K562 (cell line): ENCODE results near the gene IRF2. TPM values are rescaled to one million over a fixed set of nuclear protein-coding genes. Genes with fewer than 3 reads are reported as not detected.

ENCODE experiments used
- ATAC-seq: fragments of 200-7000 bp; cut with Tn5 transposase; 3 replicates; pipeline ENCODE4 v1.9.1; 2020; ENCODE audit warnings: moderate library complexity
- BruUV-seq: library from RNA; stranded (reverse); fragments of 400-500 nt; replicated peaks from 2 replicates; lab custom pipeline; 2021; lab: Mats Ljungman, UMichigan
- CTCF ChIA-PET: fragments of 300-600 bp; formaldehyde crosslinking; extraction: SDS; loops from one replicate; lab custom pipeline; 2021; ENCODE audit warnings: low intra/inter-chr PET ratio; lab: Yijun Ruan, JAX
- POLR2A ChIA-PET: fragments of 300-600, 350-650 bp; sonication (Branson Sonifier 250); formaldehyde crosslinking; extraction: SDS; loops from one replicate; lab custom pipeline; 2021; ENCODE audit warnings: antibody characterized with exemption, inconsistent platforms; lab: Yijun Ruan, JAX
- DNase-seq, 4 experiments: peaks; one replicate each; pipeline versions ENCODE4 v3.0.0 to v3.0.0-alpha.2; 2011 to 2018; ENCODE audit warnings: low spot score in 3 of 4, mixed read lengths in 3 of 4; ENCODE audit errors: extremely low read depth in 1 of 4
- FAIRE-seq: peaks from 2 replicates; lab custom pipeline; 2011; peaks lifted over from hg19 to GRCh38; lab: Jason Lieb, UNC
- H2AFZ ChIP-seq: 2 replicates; pipeline ENCODE4 v1.6.0; 2011; ENCODE audit warnings: low read depth, low read length, control low read depth, inconsistent platforms
- H3K27ac ChIP-seq: fragments of 200-600 bp; 3 replicates; pipeline ENCODE4 v1.8.0; 2011; ENCODE audit warnings: low read depth, mild to moderate bottlenecking, control low read depth, inconsistent platforms, low read length, moderate library complexity, mixed read lengths; ENCODE audit errors: extremely low read depth
- H3K27me3 ChIP-seq, 2 experiments: fragments of 300-600 bp in 1 of 2; 2 replicates in 1 of 2; 3 replicates in 1 of 2; pipeline versions ENCODE4 v1.6.0 to v1.8.0; 2011; ENCODE audit warnings: inconsistent platforms in 2 of 2, low read length in 2 of 2, mild to moderate bottlenecking in 1 of 2, mixed read lengths in 1 of 2, moderate library complexity in 1 of 2; ENCODE audit not compliant: control insufficient read depth in 2 of 2, insufficient read depth in 2 of 2
- H3K36me3 ChIP-seq: fragments of 300-600 bp; 3 replicates; pipeline ENCODE4 v1.8.0; 2011; ENCODE audit warnings: mild to moderate bottlenecking, low read length, inconsistent platforms; ENCODE audit not compliant: control insufficient read depth, insufficient read depth
- H3K4me1 ChIP-seq, 2 experiments: fragments of 200-600 bp in 1 of 2; replicated peaks in 1 of 2; 2 replicates in 1 of 2; 3 replicates in 1 of 2; pipeline versions ENCODE4 v1.5.1 to v1.8.0; 2011; ENCODE audit warnings: inconsistent platforms in 2 of 2, low read length in 2 of 2, mild to moderate bottlenecking in 1 of 2, mixed read lengths in 1 of 2, moderate library complexity in 1 of 2; ENCODE audit not compliant: control insufficient read depth in 2 of 2, insufficient read depth in 2 of 2
- H3K4me2 ChIP-seq: 2 replicates; pipeline ENCODE4 v1.6.1; 2011; ENCODE audit warnings: low read length, control low read depth, inconsistent platforms, mixed read lengths; ENCODE audit not compliant: insufficient read depth
- H3K4me3 ChIP-seq: fragments of 200-600 bp; sonication (generic), shearing (Covaris generic); 2 replicates; pipeline ENCODE4 v1.5.1; 2016; ENCODE audit warnings: control low read depth, inconsistent platforms
- H3K79me2 ChIP-seq: fragments of 200-600 bp; 3 replicates; pipeline ENCODE4 v1.8.0; 2011; ENCODE audit warnings: low read length, inconsistent platforms; ENCODE audit not compliant: control insufficient read depth, insufficient read depth
- H3K9ac ChIP-seq, 2 experiments: 2 replicates each; pipeline versions ENCODE4 v1.6.0 to v1.6.1; 2011; ENCODE audit warnings: low read depth in 2 of 2, low read length in 2 of 2, control low read depth in 1 of 2, inconsistent platforms in 1 of 2, mild to moderate bottlenecking in 1 of 2, mixed read lengths in 1 of 2; ENCODE audit not compliant: insufficient read depth in 1 of 2
- H3K9me1 ChIP-seq: one replicate; pipeline ENCODE4 v1.6.0; 2011; ENCODE audit warnings: inconsistent platforms, mild to moderate bottlenecking, low read length, moderate library complexity; ENCODE audit not compliant: control insufficient read depth, insufficient read depth
- H3K9me3 ChIP-seq: replicated peaks from 2 replicates; pipeline ENCODE4 v1.5.1; 2011; ENCODE audit warnings: low read depth, low read length, inconsistent platforms; ENCODE audit not compliant: control insufficient read depth, insufficient read depth
- H4K20me1 ChIP-seq: replicated peaks from 2 replicates; pipeline ENCODE4 v1.6.1; 2011; ENCODE audit warnings: low read length, inconsistent platforms, mixed read lengths; ENCODE audit not compliant: control insufficient read depth, insufficient read depth
- ARID1B ChIP-seq: fragments of 450-650 bp; IDR thresholded peaks from 2 replicates; pipeline ENCODE4 v1.6.1; 2016; ENCODE audit warnings: antibody characterized with exemption, mild to moderate bottlenecking, inconsistent platforms
- MCM3 ChIP-seq: fragments of 450-650 bp; IDR thresholded peaks from 2 replicates; pipeline ENCODE4 v1.6.1; 2016
- POLR2A ChIP-seq: fragments of 450-650 bp; conservative IDR thresholded peaks from 2 replicates; pipeline ENCODE4 v1.6.1; 2016
- ZBTB33 ChIP-seq: sonication (generic); formaldehyde crosslinking; IDR thresholded peaks from 2 replicates; pipeline ENCODE4 v1.8.1; 2023; ENCODE audit warnings: mild to moderate bottlenecking, missing genetic modification reagents
- ZBTB5 ChIP-seq: fragments of 450-650 bp; IDR thresholded peaks from 2 replicates; pipeline ENCODE4 v1.6.1; 2017; ENCODE audit warnings: antibody characterized with exemption
- WGBS: fragments of 100-300 bp; shearing (Covaris generic); methylation state at CpG from one replicate; pipeline ENCODE4 v1.1.6; 2016; ENCODE audit warnings: low coverage, mixed read lengths; ENCODE audit not compliant: insufficient coverage; ENCODE audit errors: missing lambda C conversion rate; 5-methylcytosine and 5-hydroxymethylcytosine counted together
- in situ Hi-C: fragments of 300-500 bp; cut with MboI; formaldehyde crosslinking; loops from 4 replicates; pipeline ENCODE4 v1.15.0; 2018; ENCODE audit warnings: inconsistent platforms, mixed read lengths
- intact Hi-C: fragments of 100-400 bp; cut with micrococcal nuclease; formaldehyde crosslinking; loops from 2 replicates; pipeline ENCODE4 v1.14.2; 2022
- polyA plus RNA-seq, 8 experiments: library from polyadenylated mRNA; depleted of rRNA in 4 of 8; stranded (reverse) in 5 of 8; unstranded in 3 of 8; fragments of >200 nt; fragmentation: Nextera tagmentation in 2 of 8; fragmentation: Illumina TruSeq in 1 of 8; extraction: Ambion mirVana in 2 of 8; extraction: Trizol in 1 of 8; gene quantifications; 2 replicates each; pipeline versions ENCODE4 v1.2.1 to v1.2.3, GENCODE V29; 2011 to 2014; ENCODE audit warnings: inconsistent platforms in 1 of 8, missing spikeins in 1 of 8
- total RNA-seq, 7 experiments: library from RNA; depleted of rRNA in 6 of 7; stranded (reverse); fragments of >200 nt in 6 of 7; fragmentation: Illumina TruSeq in 2 of 7; extraction: Trizol in 2 of 7; gene quantifications; 2 replicates each; pipeline versions ENCODE4 v1.2.1 to v1.2.3, GENCODE V29; 2011 to 2021; ENCODE audit warnings: low replicate concordance in 1 of 7
- TF ChIP-seq, protein P1 (sequence below): IDR thresholded peaks from 2 replicates; pipeline ENCODE4 v1.6.1; 2012; ENCODE audit warnings: low read depth, low read length, improper control_type of control experiment, borderline replicate concordance

IRF2 gene
- total and polyA plus RNA-seq, 9 of the 15 experiments (the other 6 are each of a cell fraction or from before 2014, with no cell fraction given): 7.1 to 17.1 (median 11.3) TPM

GRCh38 chr4:184427687-184428086 is 46.7 kb downstream of the IRF2 start:
- H3K4me3 ChIP-seq: no peak overlapping the region
- FAIRE-seq: no peak
- no TSS peak for BruUV-seq
- no peaks in the 10 kb centered on the region; the same call in 1 of the 2 replicates for H3K9me3 ChIP-seq
- no peak for TF ChIP-seq MCM3
- no peak for TF ChIP-seq POLR2A
- TF ChIP-seq ZBTB33 (CRISPR knock-in tag): no peak
- no peak for TF ChIP-seq ARID1B
- TF ChIP-seq, protein P1, sequence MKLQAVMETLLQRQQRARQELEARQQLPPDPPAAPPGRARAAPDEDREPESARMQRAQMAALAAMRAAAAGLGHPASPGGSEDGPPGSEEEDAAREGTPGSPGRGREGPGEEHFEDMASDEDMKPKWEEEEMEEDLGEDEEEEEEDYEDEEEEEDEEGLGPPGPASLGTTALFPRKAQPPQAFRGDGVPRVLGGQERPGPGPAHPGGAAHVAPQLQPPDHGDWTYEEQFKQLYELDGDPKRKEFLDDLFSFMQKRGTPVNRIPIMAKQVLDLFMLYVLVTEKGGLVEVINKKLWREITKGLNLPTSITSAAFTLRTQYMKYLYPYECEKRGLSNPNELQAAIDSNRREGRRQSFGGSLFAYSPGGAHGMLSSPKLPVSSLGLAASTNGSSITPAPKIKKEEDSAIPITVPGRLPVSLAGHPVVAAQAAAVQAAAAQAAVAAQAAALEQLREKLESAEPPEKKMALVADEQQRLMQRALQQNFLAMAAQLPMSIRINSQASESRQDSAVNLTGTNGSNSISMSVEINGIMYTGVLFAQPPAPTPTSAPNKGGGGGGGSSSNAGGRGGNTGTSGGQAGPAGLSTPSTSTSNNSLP: no peak
- TF ChIP-seq ZBTB5: no peak
- TF ChIP-seq, all 486 proteins: peak for 0
- no peak overlapping the region for H3K4me2 ChIP-seq
- 23% methylated on average over 1 of the region's 1 CpG for WGBS
- intact Hi-C loops (no loop called here), in situ Hi-C loops (no loop called here)
- peaks cover 7 to 10% of the 10 kb centered on the region in 2 experiments for H3K4me1 ChIP-seq
- H4K20me1 ChIP-seq: 0 out of 2 replicates have a peak, but pooled peaks cover 5% of the 10 kb centered on the region
- H3K9me1 ChIP-seq: no peaks in the 10 kb centered on the region
- ATAC-seq: no peak
- peaks cover 5% of the 10 kb centered on the region; the same call in 1 of the 3 replicates for H3K79me2 ChIP-seq
- ChIA-PET CTCF (no interaction called here), POLR2A (interaction anchor here (0.7 to 1.0 kb wide), 5 partner anchors 10 to 177 kb away, joined by 3 read pairs; no protein-coding TSS in a partner anchor)
- no peaks in the 10 kb centered on the region for H3K27me3 ChIP-seq
- H3K36me3 ChIP-seq: peaks cover 17% of the 10 kb centered on the region; the same call in 2 of the 3 replicates
- no peak for DNase-seq
- H3K9ac ChIP-seq: no peak overlapping the region
- H2AFZ ChIP-seq: no peak overlapping the region
- H3K27ac ChIP-seq: no peak overlapping the region
